NCI-H2196 (cell line): ENCODE measurements around the gene PDYN.

Experiments
- DNase-seq: peaks from one replicate; lab custom pipeline; 2025; ENCODE audit not compliant: unreplicated experiment; lab: John Stamatoyannopoulos, UW

Gene PDYN

GRCh38 chr20:1935696-1936366, 58.0 kb downstream of the PDYN start:
- DNase-seq = peak; percentile 13

- DNase-seq = no peak
These were observed 58.9 kb downstream of the PDYN start for GRCh38 chr20:1934721-1935573.

GRCh38 chr20:1934156-1934555, 59.7 kb downstream of the PDYN start:
- no peak for DNase-seq

- no peak for DNase-seq
These were observed 60.4 kb downstream of the PDYN start for GRCh38 chr20:1933465-1933870.

GRCh38 chr20:1932971-1933370, 60.9 kb downstream of the PDYN start:
- DNase-seq = no peak

GRCh38 chr20:1931830-1932229, 62.0 kb downstream of the PDYN start:
- no peak for DNase-seq

GRCh38 chr20:1930165-1930564, 63.7 kb downstream of the PDYN start:
- DNase-seq = no peak

- DNase-seq = no peak
These were observed 64.4 kb downstream of the PDYN start for GRCh38 chr20:1929460-1929859.

GRCh38 chr20:1928782-1929181, 65.1 kb downstream of the PDYN start:
- no peak for DNase-seq
